Measurements from ENCODE around the gene TCTN3.
A peak's percentile ranks its signal among the peaks of the same experiment; 100 is the strongest.
"Not testable (repeated sequence)": the region's sequence is repeated elsewhere in the genome, so short reads cannot be mapped to it uniquely, and the experiment has no call there.

The TCTN3 gene, protein sequence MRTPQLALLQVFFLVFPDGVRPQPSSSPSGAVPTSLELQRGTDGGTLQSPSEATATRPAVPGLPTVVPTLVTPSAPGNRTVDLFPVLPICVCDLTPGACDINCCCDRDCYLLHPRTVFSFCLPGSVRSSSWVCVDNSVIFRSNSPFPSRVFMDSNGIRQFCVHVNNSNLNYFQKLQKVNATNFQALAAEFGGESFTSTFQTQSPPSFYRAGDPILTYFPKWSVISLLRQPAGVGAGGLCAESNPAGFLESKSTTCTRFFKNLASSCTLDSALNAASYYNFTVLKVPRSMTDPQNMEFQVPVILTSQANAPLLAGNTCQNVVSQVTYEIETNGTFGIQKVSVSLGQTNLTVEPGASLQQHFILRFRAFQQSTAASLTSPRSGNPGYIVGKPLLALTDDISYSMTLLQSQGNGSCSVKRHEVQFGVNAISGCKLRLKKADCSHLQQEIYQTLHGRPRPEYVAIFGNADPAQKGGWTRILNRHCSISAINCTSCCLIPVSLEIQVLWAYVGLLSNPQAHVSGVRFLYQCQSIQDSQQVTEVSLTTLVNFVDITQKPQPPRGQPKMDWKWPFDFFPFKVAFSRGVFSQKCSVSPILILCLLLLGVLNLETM

DNA sequence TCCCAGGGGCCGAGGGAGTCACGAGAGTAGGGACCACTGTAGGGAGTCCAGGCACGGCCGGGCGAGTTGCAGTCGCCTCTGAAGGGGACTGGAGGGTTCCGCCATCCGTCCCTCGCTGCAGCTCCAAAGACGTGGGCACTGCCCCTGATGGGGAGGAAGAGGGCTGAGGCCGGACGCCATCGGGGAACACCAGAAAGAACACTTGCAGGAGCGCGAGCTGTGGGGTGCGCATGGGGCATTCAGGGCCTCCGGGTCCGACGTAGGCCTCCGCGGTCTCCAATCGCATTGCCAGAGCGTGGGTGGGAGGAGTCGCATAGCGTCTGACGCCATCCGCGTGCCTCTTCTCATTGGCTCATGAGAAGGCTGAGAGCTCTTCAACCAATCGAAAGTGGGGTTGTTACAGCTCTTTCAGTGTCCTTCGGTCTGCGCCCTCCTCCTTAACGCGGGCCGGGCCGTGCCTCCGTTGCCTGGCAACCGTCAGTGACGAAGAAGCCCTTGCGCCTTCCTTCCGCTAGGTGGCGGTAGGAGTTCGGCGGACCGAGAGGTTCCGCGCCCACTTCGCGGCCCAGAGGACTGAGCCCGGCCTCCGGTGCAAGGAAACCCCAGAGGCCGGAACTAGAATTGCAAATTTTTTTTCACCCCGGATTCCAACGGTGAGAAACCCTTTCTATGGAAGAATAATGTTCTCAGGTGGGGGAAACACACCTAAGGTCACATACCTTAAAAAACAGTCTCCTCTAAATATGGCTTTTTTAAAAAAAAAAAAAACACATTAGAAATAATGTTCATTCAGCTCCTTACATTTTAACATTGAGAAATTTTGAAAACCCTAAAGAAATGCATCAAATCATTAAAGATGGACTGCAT is at the start of gene TCTN3:
TSS of gene TCTN3 (minus strand) at position 260 of the 867 bp plus-strand sequence. CDS start at position 232, 28 bp downstream.
- peak; percentile 100 for DNase-seq (ENCODE audit: low spot score)

DNA sequence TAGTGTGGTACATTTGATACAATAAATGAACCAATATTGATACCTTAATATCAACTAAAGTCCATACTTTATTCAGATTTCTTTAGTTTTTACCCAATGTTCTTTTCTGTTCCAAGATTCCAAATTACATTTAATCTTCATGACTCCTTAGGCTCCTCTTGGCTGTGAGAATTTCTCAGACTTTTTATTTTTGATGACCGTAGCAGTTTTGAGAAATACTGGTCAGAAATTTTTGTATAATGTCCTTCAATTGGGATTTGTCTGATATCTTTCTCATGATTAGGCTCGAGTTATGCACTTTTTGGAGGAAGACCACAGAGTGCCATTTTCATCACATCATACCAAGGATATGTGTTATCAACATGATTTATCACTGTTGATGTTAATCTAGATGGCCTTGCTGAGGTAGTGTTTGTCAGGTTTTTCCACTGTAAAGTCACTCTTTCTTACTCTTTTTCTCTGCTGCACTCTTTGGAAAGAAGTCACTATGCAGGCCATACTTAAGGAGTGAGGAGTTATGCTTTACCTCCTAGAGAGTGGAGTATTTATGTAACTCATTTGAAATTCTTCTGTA is 49.3 kb upstream of the TCTN3 start:
- DNase-seq (ENCODE audit: low spot score): no peak

DNA sequence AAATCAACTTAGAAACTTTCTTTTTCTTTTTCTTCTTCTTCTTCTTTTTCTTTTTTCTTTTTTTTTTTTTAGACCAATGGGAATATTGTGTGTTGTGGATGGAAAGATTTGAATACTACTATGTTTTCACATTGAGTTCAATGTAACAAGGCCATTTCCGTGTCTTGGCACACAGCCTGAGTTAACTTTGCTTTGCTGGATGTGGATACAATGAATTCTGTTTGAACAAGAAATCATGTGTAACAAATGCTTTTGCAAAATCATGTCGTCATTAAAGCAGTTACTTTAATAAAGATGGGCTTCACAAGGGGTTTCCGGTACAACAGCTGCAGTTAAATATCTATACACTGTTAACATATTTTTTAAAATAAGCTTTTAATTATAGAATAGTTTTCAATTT is 48.8 kb upstream of the TCTN3 start:
- DNase-seq (ENCODE audit: low spot score): no peak

DNA sequence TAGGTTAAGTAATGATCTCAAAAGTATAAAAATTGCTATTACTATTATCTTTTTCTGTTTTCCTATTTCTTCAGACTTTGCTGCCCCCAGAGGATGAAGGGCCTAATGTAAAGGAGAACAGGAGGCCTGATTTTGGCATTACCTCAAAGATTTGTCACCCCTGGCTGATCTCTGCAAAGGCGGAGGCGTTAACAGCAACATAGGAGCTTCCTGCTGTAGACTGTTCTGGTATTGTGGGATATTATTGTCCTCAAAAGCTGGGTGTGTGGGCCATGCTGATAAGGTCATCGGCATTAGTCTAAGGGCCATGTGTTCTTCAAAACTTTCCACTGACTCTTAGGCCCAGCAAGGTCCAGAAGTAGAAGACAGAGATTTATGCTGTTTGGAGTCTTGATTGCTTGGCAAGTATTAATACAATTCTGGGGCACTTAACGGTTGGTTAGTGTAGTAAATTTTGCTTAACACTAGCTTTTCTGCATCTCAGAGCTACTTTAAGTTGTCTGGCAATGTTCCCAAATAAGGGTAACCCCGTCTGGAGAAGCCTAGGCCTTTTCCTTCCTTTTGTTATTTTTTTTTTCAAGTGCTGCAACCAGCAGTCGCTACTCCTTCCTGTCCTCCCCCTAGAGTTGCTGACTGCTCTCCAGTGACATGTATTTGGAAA is 48.2 kb upstream of the TCTN3 start:
- no peak for DNase-seq (ENCODE audit: low spot score)

DNA sequence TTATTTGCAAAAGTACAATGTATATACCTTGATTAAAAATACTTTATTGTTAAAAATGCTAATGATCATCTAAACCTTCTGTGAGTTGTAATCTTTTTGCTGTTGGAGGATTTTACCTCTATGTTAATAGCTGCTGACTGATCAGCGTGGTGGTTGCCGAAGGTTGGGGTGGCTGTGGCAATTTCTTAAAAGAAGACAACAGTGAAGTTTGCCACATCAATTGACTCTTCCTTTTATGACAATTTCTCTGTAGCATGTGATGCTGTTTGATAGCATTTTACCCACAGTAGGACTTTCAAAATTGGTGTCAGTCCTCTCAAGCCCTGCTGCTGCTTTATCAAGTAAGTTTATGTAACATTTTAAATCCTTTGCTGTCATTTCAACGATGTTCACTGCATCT is 45.3 kb upstream of the TCTN3 start:
- no peak for DNase-seq (ENCODE audit: low spot score)

DNA sequence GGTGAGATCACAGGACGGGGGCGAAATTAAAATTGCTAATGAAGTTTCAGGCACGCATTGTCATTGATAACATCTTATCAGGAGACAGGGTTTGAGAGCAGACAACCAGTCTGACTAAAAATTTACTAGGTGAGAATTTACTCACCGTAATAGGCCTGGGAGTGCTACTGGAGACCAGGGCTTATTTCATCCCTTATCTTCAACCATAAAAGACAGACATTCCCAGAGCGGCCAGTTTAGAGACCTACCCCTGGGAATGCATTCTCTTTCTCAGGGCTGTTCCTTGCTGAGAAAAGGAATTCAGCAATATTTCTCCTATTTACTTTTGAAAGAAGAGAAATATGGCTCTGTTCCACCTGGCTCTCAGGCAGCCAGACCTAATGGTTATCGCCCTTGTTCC is 39.2 kb upstream of the TCTN3 start:
- DNase-seq (ENCODE audit: low spot score): not testable (repeated sequence)

DNA sequence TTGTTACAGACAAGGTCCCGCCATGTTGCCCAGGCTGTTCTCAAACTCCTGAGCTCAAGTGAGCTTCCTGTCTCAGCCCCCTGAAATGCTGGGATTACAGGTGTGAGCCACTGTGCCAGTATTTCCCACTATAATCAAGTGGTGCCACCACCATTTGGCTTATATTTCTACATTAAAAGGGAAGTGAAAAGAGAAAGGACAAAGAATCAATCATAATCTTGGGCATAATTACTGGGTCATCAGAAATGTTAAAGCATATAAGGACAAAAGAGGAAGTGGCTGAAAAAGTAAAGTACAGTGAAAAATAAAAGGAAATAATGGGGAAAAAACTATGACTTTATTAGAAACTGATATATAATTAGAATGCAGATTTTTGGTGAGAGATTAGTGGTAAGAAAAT is 36.5 kb upstream of the TCTN3 start:
- DNase-seq (ENCODE audit: low spot score): no peak

DNA sequence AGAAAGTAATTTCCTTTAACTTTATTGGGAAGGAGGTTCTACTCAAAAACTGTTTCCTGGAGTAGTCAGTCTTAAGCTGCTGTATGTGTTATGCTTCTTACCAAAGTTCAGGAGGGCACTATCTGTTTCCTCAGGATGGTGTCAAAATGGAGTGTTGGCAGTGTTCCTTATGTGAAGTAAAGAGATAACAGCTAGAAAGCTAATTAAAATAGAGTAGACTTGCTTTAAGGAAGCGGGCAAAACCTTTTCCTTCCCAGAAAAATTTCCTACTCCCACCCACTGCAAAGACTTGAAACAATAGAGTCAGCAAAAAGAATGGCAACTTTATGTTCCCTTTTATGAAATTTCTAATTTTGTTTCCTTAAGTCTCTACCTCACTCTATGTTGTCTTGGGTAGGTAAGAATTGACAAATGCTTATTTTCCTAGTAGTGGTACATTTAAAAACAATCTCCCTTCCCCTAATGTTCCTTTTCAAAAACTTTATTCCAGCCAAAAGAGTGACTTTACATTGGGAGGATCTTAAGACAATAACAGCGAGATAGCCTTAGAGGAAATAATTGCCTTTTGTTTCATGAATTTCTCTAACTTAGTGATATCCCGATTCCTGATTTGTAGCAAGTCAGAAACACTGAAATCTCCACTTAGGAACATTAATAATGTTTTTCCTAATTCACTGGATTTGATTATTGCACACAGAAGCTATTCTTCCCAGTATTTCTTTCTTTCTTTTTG is 35.8 kb upstream of the TCTN3 start:
- no peak for DNase-seq (ENCODE audit: low spot score)

DNA sequence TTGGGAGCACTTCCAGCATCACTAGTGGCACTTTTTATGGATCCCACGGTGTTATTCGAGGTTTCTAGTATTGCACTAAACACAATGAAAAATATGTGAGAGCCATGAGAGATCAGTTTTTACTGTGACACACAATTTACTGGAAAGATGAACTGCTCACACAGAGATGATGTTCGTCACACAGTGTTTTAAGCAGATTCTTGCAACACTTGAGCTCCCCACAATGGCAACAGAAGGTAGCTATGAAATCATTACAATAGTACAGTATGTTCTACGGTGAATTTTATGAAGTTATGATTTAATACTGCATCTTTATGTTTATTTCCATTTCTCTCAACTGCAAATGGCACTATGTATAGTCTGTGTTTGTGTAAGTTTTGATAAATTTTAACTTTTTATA is 34.8 kb upstream of the TCTN3 start:
- peak; percentile 11 for DNase-seq (ENCODE audit: low spot score)

DNA sequence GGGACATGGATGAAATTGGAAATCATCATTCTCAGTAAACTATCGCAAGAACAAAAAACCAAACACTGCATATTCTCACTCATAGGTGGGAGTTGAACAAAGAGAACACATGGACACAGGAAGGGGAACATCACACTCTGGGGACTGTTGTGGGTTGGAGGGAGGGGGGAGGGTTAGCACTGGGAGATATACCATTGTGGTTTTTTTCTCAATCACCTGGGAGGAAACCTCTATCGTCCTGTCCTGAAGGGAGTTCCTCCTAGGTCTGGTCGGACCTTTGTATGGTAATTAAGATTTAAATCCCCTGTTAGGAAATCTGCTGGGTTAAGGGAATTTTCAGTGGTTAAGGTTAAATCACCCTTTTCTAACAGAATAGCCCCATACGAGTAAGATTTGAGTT is 28.8 kb upstream of the TCTN3 start:
- DNase-seq (ENCODE audit: low spot score): not testable (repeated sequence)

DNA sequence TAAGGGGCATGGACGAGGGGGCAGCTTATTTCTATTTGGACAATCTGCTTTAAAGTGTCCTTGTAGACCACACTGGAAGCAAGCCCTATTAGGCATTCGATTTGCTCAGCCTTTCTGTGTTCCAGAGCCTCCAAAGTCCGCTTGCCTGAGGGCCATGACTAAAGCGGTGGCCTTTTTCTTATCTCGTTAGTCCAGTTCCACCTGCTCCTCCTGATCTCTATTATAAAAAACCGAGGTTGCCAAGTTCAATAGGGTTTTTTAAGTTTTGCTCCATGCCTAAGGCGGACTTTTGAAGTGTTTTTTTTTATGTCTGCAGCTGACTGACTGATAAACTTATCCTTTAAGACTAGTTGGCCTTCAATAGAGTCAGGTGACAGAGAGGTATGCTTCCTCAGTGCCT is 27.0 kb upstream of the TCTN3 start:
- DNase-seq (ENCODE audit: low spot score): not testable (repeated sequence)

DNA sequence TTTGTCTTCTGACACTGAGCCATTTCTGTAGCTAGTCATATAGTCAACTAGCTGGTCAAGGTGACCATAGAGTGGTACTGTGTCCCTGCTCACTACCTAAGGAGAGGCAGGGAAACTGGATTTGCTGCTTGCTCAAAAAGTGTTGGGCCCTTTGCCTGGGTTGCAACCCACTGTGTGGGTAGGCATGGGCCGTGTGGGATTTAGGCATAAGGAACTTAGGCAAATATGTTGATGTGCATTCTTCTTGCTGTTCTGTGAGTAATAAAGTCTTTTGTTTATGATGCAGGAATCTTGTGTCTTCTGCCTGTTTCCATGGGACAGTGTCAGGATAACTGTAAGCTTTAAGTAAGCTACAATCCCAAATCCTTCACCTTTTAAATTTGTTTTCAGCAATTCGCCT is 23.1 kb upstream of the TCTN3 start:
- no peak for DNase-seq (ENCODE audit: low spot score)

DNA sequence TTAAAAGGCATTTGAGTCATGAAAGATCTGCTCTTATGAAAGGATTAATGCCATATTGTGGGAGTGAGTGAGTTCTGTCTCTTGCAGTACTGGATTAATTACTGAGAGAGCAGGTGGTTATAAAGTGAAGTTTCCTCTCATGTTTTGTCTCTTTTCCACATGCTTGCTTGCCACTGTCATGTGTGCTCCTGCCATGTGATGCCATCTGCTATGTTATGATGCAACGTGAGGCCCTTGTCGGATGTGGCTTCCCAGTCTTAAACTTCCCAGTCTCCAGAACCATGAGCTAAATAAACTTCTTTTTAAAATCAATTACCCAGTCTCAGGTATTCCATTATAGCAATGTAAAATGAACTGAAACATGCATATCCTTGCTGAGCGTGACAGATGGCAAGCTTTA is 22.7 kb upstream of the TCTN3 start:
- DNase-seq (ENCODE audit: low spot score): no peak

DNA sequence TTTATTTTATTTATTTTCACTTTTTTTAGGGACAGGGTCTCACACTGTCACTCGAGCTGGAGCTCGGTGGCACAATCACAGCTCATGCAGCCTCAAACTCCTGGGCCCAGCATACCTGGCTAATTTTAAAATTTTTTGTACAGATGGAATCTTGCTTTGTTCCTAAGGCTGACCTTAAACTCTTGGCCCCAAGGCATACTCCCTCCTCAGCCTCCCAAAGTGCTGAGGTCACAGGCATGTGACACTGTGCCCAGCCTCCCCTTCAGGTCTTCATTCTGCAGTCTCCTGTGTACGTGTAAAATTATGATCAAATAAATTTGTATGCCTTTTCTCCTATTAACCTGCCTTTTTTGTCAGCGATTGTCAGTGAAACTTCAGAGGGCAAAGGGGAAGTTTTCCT is 17.8 kb upstream of the TCTN3 start:
- DNase-seq (ENCODE audit: low spot score): no peak

DNA sequence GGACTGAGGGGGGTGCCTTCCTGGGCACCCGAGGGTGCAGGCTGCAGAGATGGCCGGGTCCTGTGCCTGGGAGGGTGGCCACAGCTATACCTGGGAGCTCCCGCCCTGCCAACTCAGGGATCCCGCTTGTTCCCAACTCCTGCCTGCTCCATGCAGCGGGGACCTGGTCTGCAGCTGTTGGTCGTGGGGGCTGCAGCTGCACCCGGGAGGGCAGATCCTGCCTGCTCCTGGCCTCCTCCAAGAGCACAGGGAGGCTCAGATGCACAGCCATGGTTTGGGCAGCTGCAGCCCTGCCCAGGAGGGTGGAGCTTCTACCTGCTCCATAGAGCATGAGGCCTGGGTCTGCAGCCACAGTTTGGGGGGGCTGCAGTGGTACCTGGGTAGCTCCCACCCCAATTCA is 13.3 kb upstream of the TCTN3 start:
- no peak for DNase-seq (ENCODE audit: low spot score)

DNA sequence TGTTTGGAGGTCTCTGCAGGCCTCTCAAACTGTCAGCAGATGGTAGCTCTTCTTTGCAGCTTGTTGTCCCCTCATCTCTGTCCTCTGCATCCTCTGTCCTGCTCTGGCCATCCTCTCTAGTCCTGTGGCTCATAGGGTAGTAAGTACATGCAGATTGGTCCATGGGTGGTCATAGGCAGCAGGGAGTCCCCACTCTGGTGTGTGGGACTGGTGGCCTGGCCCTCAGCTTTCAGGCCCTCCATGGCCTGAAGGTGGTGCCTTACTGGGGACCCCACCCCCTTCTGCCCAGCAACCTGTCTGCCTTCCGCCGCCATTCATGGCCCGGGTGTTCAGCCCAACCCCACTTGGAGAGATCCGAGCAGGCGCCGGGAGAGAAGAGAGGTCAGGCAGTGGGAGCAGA is 12.8 kb upstream of the TCTN3 start:
- no peak for DNase-seq (ENCODE audit: low spot score)

DNA sequence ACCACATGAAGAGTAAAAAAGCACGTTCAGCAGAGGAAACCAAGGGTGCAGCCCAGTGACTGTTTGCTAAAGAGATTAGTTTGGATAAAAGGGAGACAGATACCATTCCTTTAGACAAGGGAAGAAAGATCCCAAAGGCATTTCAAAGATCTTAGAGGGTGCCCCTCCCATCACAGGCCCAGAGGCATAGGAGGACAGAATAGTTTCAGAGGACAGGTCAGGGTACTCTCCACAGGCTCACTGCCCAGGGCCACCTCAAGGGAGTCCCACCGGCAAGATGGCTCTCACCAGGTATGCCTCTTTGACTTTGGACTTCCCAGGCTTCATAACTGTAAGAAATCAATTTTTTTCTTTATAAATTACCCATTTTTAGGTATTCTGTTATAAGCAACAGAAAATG is 4.7 kb upstream of the TCTN3 start:
- no peak for DNase-seq (ENCODE audit: low spot score)

DNA sequence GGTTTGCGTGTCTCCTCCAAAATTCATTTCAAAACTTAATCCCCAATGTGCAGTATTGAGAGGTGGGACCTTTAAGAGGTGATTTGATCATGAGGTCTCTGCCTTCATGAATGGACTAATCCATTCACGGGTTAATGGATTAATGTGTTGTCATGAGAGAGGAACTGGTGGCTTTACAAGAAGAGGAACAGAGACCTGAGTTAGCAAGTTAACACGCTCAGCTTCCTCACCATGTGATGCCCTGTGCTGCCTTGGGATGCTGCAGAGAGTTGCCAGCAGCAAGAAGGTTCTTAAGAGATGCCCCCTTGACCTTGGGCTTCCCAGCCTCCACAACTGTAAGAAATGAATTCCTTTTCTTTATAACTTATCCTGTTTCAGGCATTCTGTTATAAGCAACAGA is 3.7 kb upstream of the TCTN3 start:
- DNase-seq (ENCODE audit: low spot score): no peak

DNA sequence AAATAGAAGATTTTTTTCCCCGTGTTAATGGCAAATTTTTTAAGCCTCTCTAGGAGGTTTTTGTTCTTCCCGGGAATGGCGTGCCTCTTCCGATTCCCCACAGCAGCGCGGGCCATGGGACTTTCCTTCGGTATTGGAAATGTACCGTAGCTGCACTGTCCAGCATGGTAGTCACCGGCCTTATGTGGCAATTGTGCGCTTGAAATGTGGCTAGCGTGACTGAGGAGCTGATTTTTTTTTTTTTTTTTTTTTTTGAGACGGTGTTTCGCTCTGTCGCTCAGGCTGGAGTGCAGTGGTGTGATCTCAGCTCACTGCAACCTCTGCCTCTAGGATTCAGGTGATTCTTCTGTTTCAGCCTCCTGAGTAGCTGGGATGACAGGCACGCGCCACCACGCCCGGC is 938 bp upstream of the TCTN3 start:
- no peak for DNase-seq (ENCODE audit: low spot score)

DNA sequence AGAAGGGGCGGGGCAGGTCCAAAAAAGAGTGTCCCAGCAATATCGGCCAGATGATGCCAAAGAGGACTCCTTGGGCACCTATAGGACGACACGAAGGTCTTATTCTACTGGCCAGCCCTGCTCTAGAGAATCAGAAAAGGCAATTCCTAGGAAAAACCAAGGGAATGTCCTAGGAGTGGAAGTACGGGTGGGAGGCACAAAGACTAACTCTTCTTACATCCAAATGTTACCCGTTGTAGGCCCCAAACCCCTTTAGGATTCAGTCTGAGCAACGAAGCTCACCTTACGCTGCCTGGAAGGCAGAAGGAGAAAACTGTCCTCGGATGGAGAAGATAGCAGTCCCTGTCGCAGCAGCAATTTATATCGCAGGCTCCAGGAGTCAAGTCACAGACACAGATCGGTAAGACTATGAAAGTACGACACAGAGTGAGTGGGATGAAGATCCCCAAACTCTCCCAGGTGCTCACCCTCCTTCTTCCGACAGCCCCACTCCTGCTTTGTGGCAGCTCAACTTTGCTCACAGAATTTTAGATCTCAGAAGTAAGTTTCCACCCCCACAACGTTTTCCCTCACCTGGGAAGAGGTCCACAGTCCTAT is 558 bp downstream of the TCTN3 start:
- no peak for DNase-seq (ENCODE audit: low spot score)

DNA sequence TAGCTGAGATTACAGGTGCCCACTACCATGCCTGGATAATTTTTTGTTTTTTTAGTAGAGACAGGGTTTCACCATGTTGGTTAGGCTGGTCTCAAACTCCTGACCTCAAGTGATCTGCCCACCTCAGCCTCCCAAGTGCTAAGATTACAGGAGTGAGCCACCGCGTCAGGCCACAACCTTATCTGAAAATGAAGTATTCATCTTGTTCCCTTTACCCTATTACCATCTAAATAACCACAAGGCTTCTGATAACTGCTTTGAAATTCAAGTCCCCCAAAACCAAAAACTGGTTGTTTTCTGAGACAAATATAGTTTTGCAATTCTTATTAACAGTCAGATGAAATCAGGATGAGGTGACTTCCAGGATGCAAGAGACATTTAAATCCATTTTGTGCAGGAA is 2.4 kb downstream of the TCTN3 start:
- DNase-seq (ENCODE audit: low spot score): no peak

Measured in NAMALWA (cell line).